Mammary epithelial cell (primary cell): ENCODE data around the gene RIC8A.

Experiments
- EZH2 ChIP-seq: IDR thresholded peaks from 2 replicates; pipeline ENCODE4 v1.6.1; 2012; ENCODE audit warnings: low read length, inconsistent platforms, borderline replicate concordance
- TF ChIP-seq, protein P1 (sequence below), 2 donors: IDR thresholded peaks in 1 of 2; conservative IDR thresholded peaks in 1 of 2; 2 replicates each; pipeline ENCODE4 v1.5.1; 2011 to 2012; ENCODE audit warnings: inconsistent platforms in 2 of 2, low read length in 2 of 2, mild to moderate bottlenecking in 2 of 2, control low read depth in 1 of 2, low read depth in 1 of 2; ENCODE audit not compliant: insufficient read depth in 1 of 2; ENCODE audit errors: extremely low read depth in 1 of 2

DNA sequence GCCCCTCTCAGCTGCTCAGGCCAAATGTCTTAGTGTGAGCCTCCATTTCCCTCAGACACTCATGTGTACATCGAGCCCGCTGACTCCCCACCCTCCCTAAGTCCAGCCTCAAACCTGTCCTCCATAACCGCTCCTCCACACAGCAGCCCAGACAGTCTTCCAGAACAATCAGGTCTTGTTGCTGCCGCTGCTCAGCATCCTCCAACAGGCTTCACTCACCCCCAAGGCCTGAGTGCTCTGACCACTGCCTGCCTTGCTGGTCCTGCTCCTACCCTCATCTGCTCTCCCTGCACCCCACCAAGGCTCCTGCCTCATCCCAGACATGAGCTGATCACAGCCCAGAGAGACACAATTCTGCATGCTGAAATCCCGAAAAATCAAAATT, 46.4 kb downstream of the RIC8A start:
- TF ChIP-seq, protein P1, sequence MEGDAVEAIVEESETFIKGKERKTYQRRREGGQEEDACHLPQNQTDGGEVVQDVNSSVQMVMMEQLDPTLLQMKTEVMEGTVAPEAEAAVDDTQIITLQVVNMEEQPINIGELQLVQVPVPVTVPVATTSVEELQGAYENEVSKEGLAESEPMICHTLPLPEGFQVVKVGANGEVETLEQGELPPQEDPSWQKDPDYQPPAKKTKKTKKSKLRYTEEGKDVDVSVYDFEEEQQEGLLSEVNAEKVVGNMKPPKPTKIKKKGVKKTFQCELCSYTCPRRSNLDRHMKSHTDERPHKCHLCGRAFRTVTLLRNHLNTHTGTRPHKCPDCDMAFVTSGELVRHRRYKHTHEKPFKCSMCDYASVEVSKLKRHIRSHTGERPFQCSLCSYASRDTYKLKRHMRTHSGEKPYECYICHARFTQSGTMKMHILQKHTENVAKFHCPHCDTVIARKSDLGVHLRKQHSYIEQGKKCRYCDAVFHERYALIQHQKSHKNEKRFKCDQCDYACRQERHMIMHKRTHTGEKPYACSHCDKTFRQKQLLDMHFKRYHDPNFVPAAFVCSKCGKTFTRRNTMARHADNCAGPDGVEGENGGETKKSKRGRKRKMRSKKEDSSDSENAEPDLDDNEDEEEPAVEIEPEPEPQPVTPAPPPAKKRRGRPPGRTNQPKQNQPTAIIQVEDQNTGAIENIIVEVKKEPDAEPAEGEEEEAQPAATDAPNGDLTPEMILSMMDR (conservative IDR thresholded peaks at IDR 0.05 in 1 of 2, IDR thresholded peaks at IDR 0.05 in 1 of 2; ENCODE audit: extremely low read depth in 1 of 2, insufficient read depth in 1 of 2, low read depth in 1 of 2, low read length in 2 of 2), result no peak
- no peak for TF ChIP-seq EZH2
